RWPE2 (cell line): Measurements from ENCODE around the gene LTBP2.

Experiments used
- ATAC-seq: fragments of 200-7000 bp; cut with Tn5 transposase; 3 replicates; pipeline ENCODE4 v1.9.1; 2021; ENCODE audit warnings: low read depth
- DNase-seq: peaks from one replicate; pipeline ENCODE4 v3.0.0-alpha.2; 2020; ENCODE audit warnings: low spot score
- H3K27ac ChIP-seq: fragments of 450-650 bp; 2 replicates; pipeline ENCODE4 v1.5.1; 2017; ENCODE audit warnings: mild to moderate bottlenecking; ENCODE audit not compliant: poor library complexity, severe bottlenecking
- H3K27me3 ChIP-seq: fragments of 250-450 bp; sonication (Bioruptor Pico); 2 replicates; pipeline ENCODE4 v1.5.1; 2021; ENCODE audit warnings: mild to moderate bottlenecking, moderate library complexity; ENCODE audit not compliant: insufficient read depth, poor library complexity, severe bottlenecking
- H3K36me3 ChIP-seq: fragments of 250-450 bp; sonication (Bioruptor Pico); 2 replicates; pipeline ENCODE4 v1.5.1; 2020; ENCODE audit warnings: low read depth, mild to moderate bottlenecking, moderate library complexity
- H3K4me1 ChIP-seq: fragments of 250-450 bp; sonication (Bioruptor Pico); 2 replicates; pipeline ENCODE4 v1.5.1; 2021; ENCODE audit warnings: mild to moderate bottlenecking, moderate library complexity; ENCODE audit not compliant: insufficient read depth, poor library complexity, severe bottlenecking
- H3K4me3 ChIP-seq: fragments of 250-450 bp; sonication (Bioruptor Pico); 2 replicates; pipeline ENCODE4 v1.5.1; 2021; ENCODE audit warnings: mild to moderate bottlenecking, moderate library complexity; ENCODE audit not compliant: severe bottlenecking
- H3K9me3 ChIP-seq: fragments of 250-450 bp; sonication (Bioruptor Pico); 2 replicates; pipeline ENCODE4 v1.5.1; 2021; ENCODE audit warnings: mild to moderate bottlenecking, moderate library complexity; ENCODE audit not compliant: severe bottlenecking
- TF ChIP-seq, protein P1 (sequence below): fragments of 450-650 bp; IDR thresholded peaks from one replicate; pipeline ENCODE4 v1.5.1; 2017; ENCODE audit warnings: mild to moderate bottlenecking, moderate library complexity; ENCODE audit not compliant: poor library complexity, severe bottlenecking

The LTBP2 gene

DNA sequence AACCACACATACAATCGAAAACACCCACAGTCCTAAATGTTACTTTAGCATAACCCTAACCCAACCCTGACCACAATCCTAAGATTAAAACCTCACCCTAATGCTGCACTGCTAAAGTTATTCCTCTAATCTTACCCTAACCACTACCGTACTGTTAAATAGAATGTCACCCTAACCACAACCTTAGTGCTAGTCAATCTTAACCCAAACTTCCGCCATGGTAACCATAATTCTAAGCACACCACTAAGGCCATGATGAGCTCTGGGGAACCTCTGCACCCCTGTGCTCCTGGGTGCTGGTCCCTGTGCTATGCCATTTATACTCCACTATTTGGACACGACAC is 38.0 kb downstream of the LTBP2 start:
- peak overlapping the region; percentile 100 for H3K27ac ChIP-seq
- H3K4me1 ChIP-seq, result peaks cover 69% of the 10 kb centered on the region
- no peaks in the 10 kb centered on the region for H3K9me3 ChIP-seq
- H3K27me3 ChIP-seq, result no peaks in the 10 kb centered on the region
- DNase-seq (no peak), ATAC-seq (no peak)
- peaks cover 51% of the 10 kb centered on the region for H3K36me3 ChIP-seq
- H3K4me3 ChIP-seq, result no peak overlapping the region
- TF ChIP-seq, protein P1, sequence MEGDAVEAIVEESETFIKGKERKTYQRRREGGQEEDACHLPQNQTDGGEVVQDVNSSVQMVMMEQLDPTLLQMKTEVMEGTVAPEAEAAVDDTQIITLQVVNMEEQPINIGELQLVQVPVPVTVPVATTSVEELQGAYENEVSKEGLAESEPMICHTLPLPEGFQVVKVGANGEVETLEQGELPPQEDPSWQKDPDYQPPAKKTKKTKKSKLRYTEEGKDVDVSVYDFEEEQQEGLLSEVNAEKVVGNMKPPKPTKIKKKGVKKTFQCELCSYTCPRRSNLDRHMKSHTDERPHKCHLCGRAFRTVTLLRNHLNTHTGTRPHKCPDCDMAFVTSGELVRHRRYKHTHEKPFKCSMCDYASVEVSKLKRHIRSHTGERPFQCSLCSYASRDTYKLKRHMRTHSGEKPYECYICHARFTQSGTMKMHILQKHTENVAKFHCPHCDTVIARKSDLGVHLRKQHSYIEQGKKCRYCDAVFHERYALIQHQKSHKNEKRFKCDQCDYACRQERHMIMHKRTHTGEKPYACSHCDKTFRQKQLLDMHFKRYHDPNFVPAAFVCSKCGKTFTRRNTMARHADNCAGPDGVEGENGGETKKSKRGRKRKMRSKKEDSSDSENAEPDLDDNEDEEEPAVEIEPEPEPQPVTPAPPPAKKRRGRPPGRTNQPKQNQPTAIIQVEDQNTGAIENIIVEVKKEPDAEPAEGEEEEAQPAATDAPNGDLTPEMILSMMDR, result no peak

DNA sequence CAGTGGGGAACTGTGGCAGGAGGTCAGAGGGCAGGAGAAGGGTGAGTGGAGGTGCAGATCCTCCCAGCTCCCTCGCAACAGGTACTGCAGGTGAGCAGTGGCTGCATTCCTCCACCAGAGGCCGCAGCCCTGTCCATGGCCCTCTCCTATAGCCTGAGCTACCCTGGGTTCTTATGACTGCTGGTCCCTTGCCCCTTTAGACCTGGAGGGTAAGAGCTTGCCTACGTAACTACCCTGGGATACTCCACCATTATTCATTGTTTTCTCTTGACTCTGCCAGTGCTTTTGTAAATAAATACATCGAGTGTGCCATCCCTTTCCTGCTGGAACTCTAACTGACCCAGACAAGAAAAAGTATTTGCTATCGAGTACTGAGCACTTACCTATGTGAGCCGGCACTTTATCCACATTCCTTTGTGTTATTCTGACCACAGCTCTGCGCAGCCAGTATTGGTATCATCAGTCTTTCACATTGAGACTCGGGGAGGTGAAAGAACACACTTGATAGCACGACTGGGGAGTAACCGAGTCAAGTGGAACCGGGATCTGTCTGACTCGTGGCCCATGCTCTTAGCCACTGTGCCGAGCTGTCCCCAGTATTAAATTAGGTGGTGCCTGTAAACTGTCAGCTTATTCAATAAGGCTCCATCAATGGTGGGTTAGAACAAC is 38.5 kb downstream of the LTBP2 start:
- ATAC-seq (peak; percentile 59), DNase-seq (peak; percentile 74)
- peaks cover 69% of the 10 kb centered on the region for H3K4me1 ChIP-seq
- H3K27me3 ChIP-seq, result no peaks in the 10 kb centered on the region
- H3K27ac ChIP-seq, result peak overlapping the region; percentile 100
- no peak overlapping the region for H3K4me3 ChIP-seq
- H3K9me3 ChIP-seq, result no peaks in the 10 kb centered on the region
- TF ChIP-seq, protein P1, result peak; percentile 87
- peaks cover 50% of the 10 kb centered on the region for H3K36me3 ChIP-seq

DNA sequence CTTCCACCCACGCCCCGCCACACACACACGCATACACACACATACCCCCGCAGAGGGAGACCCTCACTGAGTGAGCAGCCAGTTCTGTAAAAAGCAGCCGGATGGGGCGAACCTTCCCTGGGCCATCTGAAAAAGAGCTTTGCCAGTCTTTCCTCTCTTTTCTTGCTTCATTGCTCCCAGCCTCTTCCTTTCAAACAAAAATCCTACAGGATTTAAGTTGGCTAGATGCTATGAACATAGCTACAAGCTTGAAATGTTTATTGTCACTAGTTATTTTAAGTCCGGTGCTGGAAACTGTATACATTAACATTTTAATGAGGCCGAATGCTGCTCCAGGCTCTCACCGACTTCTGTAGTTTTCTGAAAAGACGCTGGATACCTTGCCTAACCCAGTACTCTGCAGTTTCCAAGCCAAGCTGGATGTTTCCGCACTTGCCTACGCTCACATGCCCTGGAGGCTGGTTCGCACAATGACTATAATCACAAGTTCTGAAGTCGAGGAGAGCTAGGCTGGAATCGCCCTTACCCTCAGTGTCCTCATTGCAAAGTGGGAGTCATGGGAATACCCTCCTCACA is 39.2 kb downstream of the LTBP2 start:
- Histone ChIP-seq H3K27ac (peak overlapping the region; percentile 100), H3K4me3 (no peak overlapping the region), H3K4me1 (peaks cover 74% of the 10 kb centered on the region), H3K9me3 (no peaks in the 10 kb centered on the region), H3K36me3 (peaks cover 48% of the 10 kb centered on the region), H3K27me3 (no peaks in the 10 kb centered on the region)
- TF ChIP-seq, protein P1, result no peak
- ATAC-seq (peak; percentile 19), DNase-seq (peak; percentile 71)

DNA sequence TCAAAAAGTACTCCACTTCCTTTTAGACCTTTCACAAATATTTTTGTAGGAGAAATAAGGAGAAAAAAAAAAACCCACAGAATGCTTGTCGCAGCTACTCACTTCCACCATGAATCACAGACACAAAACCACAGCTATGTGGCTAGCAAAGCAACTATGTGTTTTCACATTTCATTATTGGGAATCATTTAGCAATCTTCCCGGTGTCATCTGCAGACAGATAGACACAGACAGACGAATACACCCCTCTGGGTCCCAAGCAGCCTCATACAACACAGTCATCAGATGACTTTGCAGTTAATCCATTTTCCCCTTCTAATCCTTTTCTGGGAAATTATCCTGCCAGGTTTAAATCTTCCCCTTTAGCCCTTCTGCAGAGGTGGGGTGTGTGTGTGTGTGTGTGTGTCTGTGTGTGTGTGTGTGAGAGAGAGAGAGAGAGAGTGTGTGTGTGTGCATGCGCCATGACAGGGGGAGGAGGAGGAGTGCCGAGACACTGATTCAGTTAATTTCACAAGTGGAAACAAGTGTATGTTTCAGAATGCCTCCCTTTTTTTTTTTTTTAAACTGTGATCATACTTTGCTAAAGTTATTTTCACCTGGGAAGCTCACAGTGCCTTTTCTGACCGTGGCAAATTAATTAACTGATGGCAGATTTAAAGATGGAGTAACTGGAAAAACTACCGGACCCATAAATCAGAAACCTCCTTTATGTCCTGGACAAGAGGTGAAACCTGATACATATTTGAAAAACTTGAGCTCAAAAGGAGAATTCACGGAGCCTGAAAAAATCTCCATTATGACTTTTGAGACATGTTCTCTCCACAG is 39.9 kb downstream of the LTBP2 start:
- Histone ChIP-seq H3K4me1 (peaks cover 81% of the 10 kb centered on the region), H3K9me3 (no peaks in the 10 kb centered on the region), H3K27me3 (no peaks in the 10 kb centered on the region), H3K36me3 (peaks cover 51% of the 10 kb centered on the region), H3K27ac (peak overlapping the region; percentile 100), H3K4me3 (no peak overlapping the region)
- ATAC-seq (peak; percentile 65), DNase-seq (peak; percentile 86)
- TF ChIP-seq, protein P1, result no peak
